Raji (cell line): ENCODE data around the gene HTRA2.

Experiments
- POLR2A ChIP-seq: IDR thresholded peaks from 2 replicates; pipeline ENCODE4 v1.6.1; 2011; ENCODE audit warnings: low read depth, low read length, control low read depth; ENCODE audit not compliant: insufficient read depth

The HTRA2 gene

GRCh38 chr2:74524955-74525716 lies 4.6 kb upstream of the HTRA2 start:
- no peak for TF ChIP-seq POLR2A

GRCh38 chr2:74525717-74526648 lies 3.8 kb upstream of the HTRA2 start, which contains the start of gene DQX1:
Gene DQX1 (minus strand): TSS chr2:74526231. CDS start chr2:74525729, 502 bp downstream.
- TF ChIP-seq POLR2A = peak; percentile 49

GRCh38 chr2:74526649-74527230 lies 3.0 kb upstream of the HTRA2 start:
- TF ChIP-seq POLR2A = no peak

- no peak for TF ChIP-seq POLR2A
These were observed 2.0 kb upstream of the HTRA2 start for GRCh38 chr2:74527741-74528140.

- no peak for TF ChIP-seq POLR2A
These were observed 955 bp upstream of the HTRA2 start for GRCh38 chr2:74528600-74529356.

- TF ChIP-seq POLR2A = peak; percentile 51; the same call in 1 of the 2 replicates
These were observed 780 bp downstream of the HTRA2 start for GRCh38 chr2:74530239-74531187.

- no peak for TF ChIP-seq POLR2A
These were observed 1.9 kb downstream of the HTRA2 start for GRCh38 chr2:74531666-74532065.

GRCh38 chr2:74532222-74532621 lies 2.5 kb downstream of the HTRA2 start:
- TF ChIP-seq POLR2A = no peak

GRCh38 chr2:74533464-74533863 lies 3.7 kb downstream of the HTRA2 start:
- TF ChIP-seq POLR2A = no peak

- peak; percentile 9; the same call in 1 of the 2 replicates for TF ChIP-seq POLR2A
These were observed 4.7 kb downstream of the HTRA2 start for GRCh38 chr2:74534411-74534810.

- TF ChIP-seq POLR2A = no peak
These were observed 5.8 kb downstream of the HTRA2 start for GRCh38 chr2:74535440-74535965.

GRCh38 chr2:74536166-74536950 lies 6.6 kb downstream of the HTRA2 start:
- TF ChIP-seq POLR2A = no peak

GRCh38 chr2:74537140-74537539 lies 7.4 kb downstream of the HTRA2 start:
- no peak for TF ChIP-seq POLR2A

GRCh38 chr2:74538881-74539339 lies 9.2 kb downstream of the HTRA2 start:
- no peak for TF ChIP-seq POLR2A
